Osteoblast (primary cell): ENCODE results near the gene KRTAP9-2. TPM values are rescaled to one million over a fixed set of nuclear protein-coding genes. Genes with fewer than 3 reads are reported as not detected.
A peak's percentile ranks its signal among the peaks of the same experiment; 100 is the strongest.

Source experiments
- DNase-seq: peaks from one replicate; pipeline ENCODE4 v3.0.0; 2011; ENCODE audit warnings: low spot score, mixed read lengths; ENCODE audit not compliant: insufficient read length; ENCODE audit errors: missing footprints
- H2AFZ ChIP-seq: 2 replicates; pipeline ENCODE4 v1.6.0; 2011; ENCODE audit warnings: mild to moderate bottlenecking, low read length
- H3K27ac ChIP-seq: 2 replicates; pipeline ENCODE4 v1.5.1; 2011; ENCODE audit warnings: mild to moderate bottlenecking, low read depth, low read length, moderate library complexity
- H3K27me3 ChIP-seq: 2 replicates; pipeline ENCODE4 v1.6.0; 2012; ENCODE audit warnings: mild to moderate bottlenecking, control low read depth, inconsistent platforms, low read length, moderate library complexity; ENCODE audit not compliant: insufficient read depth
- H3K36me3 ChIP-seq: 2 replicates; pipeline ENCODE4 v1.5.1; 2011; ENCODE audit warnings: mild to moderate bottlenecking, low read length, control low read depth, moderate library complexity; ENCODE audit not compliant: insufficient read depth
- H3K4me1 ChIP-seq: 2 replicates; pipeline ENCODE4 v1.5.1; 2011; ENCODE audit warnings: mild to moderate bottlenecking, low read length, control low read depth, moderate library complexity; ENCODE audit not compliant: insufficient read depth
- H3K4me2 ChIP-seq: 2 replicates; pipeline ENCODE4 v1.6.0; 2011; ENCODE audit warnings: mild to moderate bottlenecking, low read length; ENCODE audit not compliant: insufficient read depth
- H3K4me3 ChIP-seq: fragments of 200-600 bp; sonication (generic); 3 replicates; pipeline ENCODE4 v1.5.1; 2012; ENCODE audit warnings: mild to moderate bottlenecking, low read length, inconsistent platforms; ENCODE audit not compliant: insufficient read depth
- H3K79me2 ChIP-seq: 2 replicates; pipeline ENCODE4 v1.6.0; 2012; ENCODE audit warnings: mild to moderate bottlenecking, low read length, control low read depth, inconsistent platforms; ENCODE audit not compliant: insufficient read depth
- H3K9me3 ChIP-seq: 2 replicates; pipeline ENCODE4 v1.5.1; 2011; ENCODE audit warnings: low read depth, low read length, control low read depth
- H4K20me1 ChIP-seq: 2 replicates; pipeline ENCODE4 v1.6.0; 2012; ENCODE audit warnings: mild to moderate bottlenecking, low read length, control low read depth; ENCODE audit not compliant: insufficient read depth
- total RNA-seq: library from RNA; depleted of rRNA; stranded (reverse); fragments of >200 nt; gene quantifications from 2 replicates; pipeline ENCODE4 v1.2.3, GENCODE V29; 2012
- TF ChIP-seq, protein P1 (sequence below): IDR thresholded peaks from 2 replicates; pipeline ENCODE4 v1.5.1; 2011; ENCODE audit warnings: mild to moderate bottlenecking, low read depth, low read length, moderate library complexity; ENCODE audit errors: extremely low read depth

The KRTAP9-2 gene
- total RNA-seq, 1 donor: not detected

DNA sequence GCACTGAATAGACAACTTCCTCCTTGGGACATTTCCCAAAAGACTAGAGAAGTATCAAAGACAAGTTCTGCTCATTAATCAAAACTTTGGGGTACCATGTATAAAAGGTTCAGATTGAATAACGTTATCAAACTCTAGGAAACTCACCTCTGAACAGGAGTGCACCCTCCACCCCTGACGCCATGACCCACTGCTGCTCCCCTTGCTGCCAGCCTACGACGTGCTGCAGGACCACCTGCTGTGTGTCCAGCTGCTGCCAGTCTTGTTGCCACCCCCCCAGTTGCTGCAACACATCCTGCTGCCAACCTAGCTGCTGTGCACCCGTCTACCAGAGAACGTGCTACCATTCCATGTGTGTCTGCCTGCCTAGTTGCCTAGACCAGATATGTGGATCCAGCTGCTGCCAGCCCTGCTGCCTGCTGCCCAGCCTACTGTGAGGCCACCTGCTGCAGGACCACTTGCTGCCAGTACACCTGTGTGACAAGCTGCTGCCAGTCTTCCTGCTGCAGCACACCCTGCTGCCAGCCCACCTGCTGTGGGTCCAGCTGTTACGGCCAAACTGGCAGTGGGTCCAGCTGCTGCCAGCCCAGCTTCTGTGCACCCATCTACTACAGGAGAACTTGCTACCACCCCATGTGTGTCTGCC is 13.8 kb upstream of the KRTAP9-2 start:
- Histone ChIP-seq H3K36me3 (no peaks in the 10 kb centered on the region), H3K27me3 (no peaks in the 10 kb centered on the region), H3K9me3 (no peaks in the 10 kb centered on the region), H3K79me2 (no peaks in the 10 kb centered on the region), H4K20me1 (no peaks in the 10 kb centered on the region), H3K27ac (no peak overlapping the region), H2AFZ (no peak overlapping the region), H3K4me1 (peaks cover 5% of the 10 kb centered on the region), H3K4me2 (no peak overlapping the region), H3K4me3 (no peak overlapping the region)
- TF ChIP-seq, protein P1, sequence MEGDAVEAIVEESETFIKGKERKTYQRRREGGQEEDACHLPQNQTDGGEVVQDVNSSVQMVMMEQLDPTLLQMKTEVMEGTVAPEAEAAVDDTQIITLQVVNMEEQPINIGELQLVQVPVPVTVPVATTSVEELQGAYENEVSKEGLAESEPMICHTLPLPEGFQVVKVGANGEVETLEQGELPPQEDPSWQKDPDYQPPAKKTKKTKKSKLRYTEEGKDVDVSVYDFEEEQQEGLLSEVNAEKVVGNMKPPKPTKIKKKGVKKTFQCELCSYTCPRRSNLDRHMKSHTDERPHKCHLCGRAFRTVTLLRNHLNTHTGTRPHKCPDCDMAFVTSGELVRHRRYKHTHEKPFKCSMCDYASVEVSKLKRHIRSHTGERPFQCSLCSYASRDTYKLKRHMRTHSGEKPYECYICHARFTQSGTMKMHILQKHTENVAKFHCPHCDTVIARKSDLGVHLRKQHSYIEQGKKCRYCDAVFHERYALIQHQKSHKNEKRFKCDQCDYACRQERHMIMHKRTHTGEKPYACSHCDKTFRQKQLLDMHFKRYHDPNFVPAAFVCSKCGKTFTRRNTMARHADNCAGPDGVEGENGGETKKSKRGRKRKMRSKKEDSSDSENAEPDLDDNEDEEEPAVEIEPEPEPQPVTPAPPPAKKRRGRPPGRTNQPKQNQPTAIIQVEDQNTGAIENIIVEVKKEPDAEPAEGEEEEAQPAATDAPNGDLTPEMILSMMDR: no peak
- DNase-seq: no peak

DNA sequence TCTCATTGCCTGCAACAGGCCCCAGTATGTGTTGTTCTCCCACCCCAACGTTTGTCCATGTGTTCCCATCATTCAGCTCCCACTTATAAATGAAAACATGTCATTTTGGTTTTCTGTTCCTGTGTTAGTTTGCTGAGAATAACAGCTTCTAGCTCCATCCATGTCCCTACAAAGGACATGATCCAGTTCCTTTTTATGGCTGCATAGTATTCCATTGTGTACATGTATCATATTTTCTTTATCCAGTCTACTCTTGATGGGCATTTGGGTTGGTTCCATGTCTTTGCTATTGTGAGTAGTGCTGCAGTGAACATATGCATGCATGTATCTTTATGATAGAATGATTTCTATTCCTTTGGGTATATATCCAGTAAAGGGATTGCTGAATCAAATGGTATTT is 10.8 kb upstream of the KRTAP9-2 start:
- TF ChIP-seq, protein P1: no peak
- no peak overlapping the region for H3K27ac ChIP-seq
- H3K36me3 ChIP-seq: no peaks in the 10 kb centered on the region
- H2AFZ ChIP-seq: no peak overlapping the region
- no peak for DNase-seq
- H4K20me1 ChIP-seq: no peaks in the 10 kb centered on the region
- no peak overlapping the region for H3K4me3 ChIP-seq
- H3K4me2 ChIP-seq: no peak overlapping the region
- H3K27me3 ChIP-seq: no peaks in the 10 kb centered on the region
- peaks cover 5% of the 10 kb centered on the region for H3K4me1 ChIP-seq
- H3K79me2 ChIP-seq: no peaks in the 10 kb centered on the region
- no peaks in the 10 kb centered on the region for H3K9me3 ChIP-seq

DNA sequence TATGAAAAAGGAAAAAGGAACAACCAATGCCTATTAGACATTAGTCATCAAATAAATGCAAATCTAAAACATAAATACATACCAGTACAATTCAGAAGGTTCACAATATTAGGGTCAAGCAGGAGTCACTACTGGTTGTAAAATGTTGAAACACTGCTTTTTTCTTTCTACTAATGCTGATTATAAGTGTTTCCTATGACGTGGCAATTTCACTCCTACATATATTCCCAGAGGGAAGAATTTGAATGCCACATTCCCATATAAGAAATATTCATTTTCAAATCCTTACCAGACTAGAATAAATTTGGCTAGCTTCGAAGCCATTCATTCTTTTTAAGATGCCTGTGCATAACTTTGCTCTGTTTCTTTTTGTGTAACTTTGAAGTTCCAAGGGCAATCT is 2.6 kb upstream of the KRTAP9-2 start:
- Histone ChIP-seq H3K9me3 (no peaks in the 10 kb centered on the region), H3K79me2 (no peaks in the 10 kb centered on the region), H3K4me3 (no peak overlapping the region), H3K36me3 (no peaks in the 10 kb centered on the region), H3K4me2 (no peak overlapping the region), H3K27me3 (no peaks in the 10 kb centered on the region), H3K4me1 (peaks cover 6% of the 10 kb centered on the region), H4K20me1 (no peaks in the 10 kb centered on the region), H2AFZ (peak overlapping the region; percentile 4), H3K27ac (no peak overlapping the region)
- TF ChIP-seq, protein P1: no peak
- DNase-seq: no peak

DNA sequence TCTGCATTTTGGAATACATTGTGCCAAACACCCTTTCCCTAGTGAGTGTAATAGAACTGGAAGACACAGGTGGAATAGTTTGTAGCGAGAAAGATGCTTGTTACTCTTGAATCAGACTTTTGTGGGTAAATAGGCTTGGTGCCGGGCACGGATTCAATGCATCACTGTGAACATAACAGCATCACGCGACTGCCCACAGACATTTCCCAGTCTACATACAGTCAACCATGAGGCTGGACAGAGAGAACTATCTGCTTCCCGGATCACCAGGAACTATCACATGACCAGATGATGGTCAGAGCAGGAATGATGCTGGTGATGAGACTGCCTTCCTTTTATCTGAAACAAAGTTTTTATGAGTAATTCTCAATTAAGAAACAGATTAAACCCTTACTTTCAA is 397 bp upstream of the KRTAP9-2 start:
- H3K4me3 ChIP-seq: no peak overlapping the region
- no peaks in the 10 kb centered on the region for H3K36me3 ChIP-seq
- no peaks in the 10 kb centered on the region for H3K9me3 ChIP-seq
- no peaks in the 10 kb centered on the region for H3K27me3 ChIP-seq
- no peak for DNase-seq
- peaks cover 6% of the 10 kb centered on the region for H3K4me1 ChIP-seq
- TF ChIP-seq, protein P1: no peak
- no peaks in the 10 kb centered on the region for H3K79me2 ChIP-seq
- H4K20me1 ChIP-seq: no peaks in the 10 kb centered on the region
- H3K27ac ChIP-seq: no peak overlapping the region
- H3K4me2 ChIP-seq: no peak overlapping the region
- no peak overlapping the region for H2AFZ ChIP-seq
